Fibroblast of lung (primary cell): ENCODE measurements around the gene CASP1. TPM values are rescaled to one million over a fixed set of nuclear protein-coding genes. Genes with fewer than 3 reads are reported as not detected.

ENCODE experiments used
- DNase-seq, 2 donors: peaks; one replicate each; pipeline versions ENCODE4 v3.0.0 to v3.0.0-alpha.2; 2010; ENCODE audit warnings: low read depth in 2 of 2
- H2AFZ ChIP-seq: 2 replicates; pipeline ENCODE4 v1.5.1; 2012; ENCODE audit warnings: low read length, control low read depth, inconsistent platforms
- H3K27ac ChIP-seq: 2 replicates; pipeline ENCODE4 v1.5.1; 2011; ENCODE audit warnings: low read length, control low read depth; ENCODE audit not compliant: insufficient read depth
- H3K27me3 ChIP-seq: 2 replicates; pipeline ENCODE4 v1.5.1; 2011; ENCODE audit warnings: mild to moderate bottlenecking, low read length; ENCODE audit not compliant: control insufficient read depth, insufficient read depth
- H3K36me3 ChIP-seq: 2 replicates; pipeline ENCODE4 v1.5.1; 2011; ENCODE audit warnings: low read length; ENCODE audit not compliant: control insufficient read depth, insufficient read depth
- H3K4me1 ChIP-seq: 2 replicates; pipeline ENCODE4 v1.5.1; 2011; ENCODE audit warnings: low read length; ENCODE audit not compliant: control insufficient read depth, insufficient read depth; ENCODE audit errors: extremely low read depth
- H3K4me2 ChIP-seq: 2 replicates; pipeline ENCODE4 v1.5.1; 2011; ENCODE audit warnings: low read length, control low read depth; ENCODE audit not compliant: insufficient read depth; ENCODE audit errors: extremely low read depth
- H3K4me3 ChIP-seq, 4 experiments: fragments of 200-600 bp in 1 of 4; sonication (generic) in 1 of 4; replicated peaks in 1 of 4; 2 replicates each; pipeline ENCODE4 v1.5.1; 2011 to 2016; ENCODE audit warnings: low read length in 4 of 4, low read depth in 3 of 4, mild to moderate bottlenecking in 3 of 4, control low read depth in 2 of 4, inconsistent platforms in 1 of 4, mixed read lengths in 1 of 4; ENCODE audit not compliant: insufficient read depth in 1 of 4; ENCODE audit errors: control extremely low read depth in 1 of 4
- H3K79me2 ChIP-seq: 2 replicates; pipeline ENCODE4 v1.5.1; 2012; ENCODE audit warnings: mild to moderate bottlenecking, low read length, inconsistent platforms; ENCODE audit not compliant: control insufficient read depth, insufficient read depth
- H3K9ac ChIP-seq: 2 replicates; pipeline ENCODE4 v1.5.1; 2011; ENCODE audit warnings: mild to moderate bottlenecking, low read length, control low read depth; ENCODE audit not compliant: insufficient read depth
- H3K9me3 ChIP-seq: 2 replicates; pipeline ENCODE4 v1.5.1; 2012; ENCODE audit warnings: low read depth, low read length; ENCODE audit not compliant: control insufficient read depth, insufficient read depth
- H4K20me1 ChIP-seq: 2 replicates; pipeline ENCODE4 v1.5.1; 2011; ENCODE audit warnings: low read length; ENCODE audit not compliant: control insufficient read depth, insufficient read depth; ENCODE audit errors: extremely low read depth
- CTCF ChIP-seq, 2 donors: IDR thresholded peaks in 1 of 2; conservative IDR thresholded peaks in 1 of 2; 1 replicate in 1 of 2; 2 replicates in 1 of 2; pipeline ENCODE4 v1.5.1; 2011 to 2012; ENCODE audit warnings: low read length in 2 of 2, control low read depth in 1 of 2, inconsistent platforms in 1 of 2, low read depth in 1 of 2, mild to moderate bottlenecking in 1 of 2
- EZH2 ChIP-seq: IDR thresholded peaks from 2 replicates; pipeline ENCODE4 v1.5.1; 2012; ENCODE audit warnings: low read length, control low read depth, mild to moderate bottlenecking; ENCODE audit errors: missing control alignments
- polyA plus RNA-seq, 2 donors: library from polyadenylated mRNA; depleted of rRNA in 1 of 2; stranded (reverse) in 1 of 2; unstranded in 1 of 2; fragments of >200 nt; gene quantifications; 2 replicates each; pipeline ENCODE4 v1.2.1, GENCODE V29; 2011 to 2012; ENCODE audit warnings: missing spikeins in 1 of 2
- total RNA-seq: library from RNA; depleted of rRNA; stranded (reverse); fragments of >200 nt; gene quantifications from 2 replicates; pipeline ENCODE4 v1.2.1, GENCODE V29; 2014

The CASP1 gene
- total and polyA plus RNA-seq, 2 donors (not counting 1 experiment from before 2014, with no cell fraction given) = 49.9 to 115 TPM

GRCh38 chr11:105003151-105003550 is 31.8 kb downstream of the CASP1 start:
- Histone ChIP-seq H3K9ac (no peak overlapping the region), H4K20me1 (no peaks in the 10 kb centered on the region), H3K4me3 (no peak overlapping the region), H3K4me2 (no peak overlapping the region), H3K9me3 (no peaks in the 10 kb centered on the region), H3K4me1 (no peaks in the 10 kb centered on the region), H3K79me2 (no peaks in the 10 kb centered on the region), H3K27me3 (no peaks in the 10 kb centered on the region), H2AFZ (no peak overlapping the region), H3K36me3 (no peaks in the 10 kb centered on the region), H3K27ac (no peak overlapping the region)
- DNase-seq = no peak
- no peak for TF ChIP-seq EZH2

- H3K27ac ChIP-seq = no peak overlapping the region
- H3K9ac ChIP-seq = no peak overlapping the region
- H3K27me3 ChIP-seq = no peaks in the 10 kb centered on the region
- no peaks in the 10 kb centered on the region for H3K9me3 ChIP-seq
- no peak overlapping the region for H2AFZ ChIP-seq
- no peak overlapping the region for H3K4me3 ChIP-seq
- H3K4me2 ChIP-seq = no peak overlapping the region
- no peak for DNase-seq
- no peaks in the 10 kb centered on the region for H4K20me1 ChIP-seq
- H3K4me1 ChIP-seq = no peaks in the 10 kb centered on the region
- peak; percentile 32 to 35 for TF ChIP-seq CTCF (conservative IDR thresholded peaks at IDR 0.05 in 1 of 2, IDR thresholded peaks at IDR 0.05 in 1 of 2; ENCODE audit: low read depth in 1 of 2, low read length in 2 of 2)
- TF ChIP-seq EZH2 = no peak
- no peaks in the 10 kb centered on the region for H3K36me3 ChIP-seq
- no peaks in the 10 kb centered on the region for H3K79me2 ChIP-seq
Observed at GRCh38 chr11:105000797-105001196, 34.1 kb downstream of the CASP1 start.

GRCh38 chr11:105000167-105000566 is 34.8 kb downstream of the CASP1 start:
- no peak for DNase-seq
- H3K27me3 ChIP-seq = no peaks in the 10 kb centered on the region

More at GRCh38 chr11:105000167-105000566, 34.8 kb downstream of the CASP1 start:
- Histone ChIP-seq H4K20me1 (no peaks in the 10 kb centered on the region), H3K79me2 (no peaks in the 10 kb centered on the region), H3K36me3 (no peaks in the 10 kb centered on the region), H3K4me2 (no peak overlapping the region), H3K9ac (no peak overlapping the region), H3K4me1 (no peaks in the 10 kb centered on the region), H2AFZ (no peak overlapping the region), H3K9me3 (no peaks in the 10 kb centered on the region), H3K27ac (no peak overlapping the region), H3K4me3 (no peak overlapping the region)
- TF ChIP-seq CTCF (conservative IDR thresholded peaks at IDR 0.05 in 1 of 2, IDR thresholded peaks at IDR 0.05 in 1 of 2; ENCODE audit: low read depth in 1 of 2, low read length in 2 of 2) (peak in 1 of 2 donors; percentile 9), EZH2 (no peak)
